Measurements from ENCODE around the gene PPIF.

- TF ChIP-seq GATA3 (IDR thresholded peaks at IDR 0.05; ENCODE audit: low read depth, low read length) (no peak), GATA2 (IDR thresholded peaks at IDR 0.05; ENCODE audit: low read depth, low read length) (no peak)
Measured at GRCh38 chr10:79386637-79387465, 39.6 kb downstream of the PPIF start.
